Ascending aorta (tissue), 2 donors: Measurements from ENCODE around the gene AHNAK. TPM values are rescaled to one million over a fixed set of nuclear protein-coding genes. Genes with fewer than 3 reads are reported as not detected.

Source experiments
- DNase-seq, 2 donors: peaks; one replicate each; pipeline ENCODE4 v3.0.0-alpha.2; 2019; ENCODE audit warnings: low spot score in 2 of 2
- H3K27ac ChIP-seq, 2 donors: fragments of 200-600 bp; sonication (generic); one replicate each; pipeline ENCODE4 v1.5.1; 2016 to 2017; ENCODE audit warnings: mild to moderate bottlenecking in 1 of 2
- H3K27me3 ChIP-seq: fragments of 200-600 bp; sonication (generic); one replicate; pipeline ENCODE4 v1.5.1; 2017
- H3K36me3 ChIP-seq, 2 donors: fragments of 200-600 bp; sonication (generic); one replicate each; pipeline ENCODE4 v1.5.1; 2016
- H3K4me1 ChIP-seq, 2 donors: fragments of 200-600 bp; sonication (generic); one replicate each; pipeline ENCODE4 v1.5.1; 2016 to 2017; ENCODE audit warnings: mild to moderate bottlenecking in 1 of 2
- H3K4me3 ChIP-seq, 2 donors: fragments of 200-600 bp; sonication (generic); one replicate each; pipeline ENCODE4 v1.5.1; 2016 to 2017; ENCODE audit warnings: mild to moderate bottlenecking in 1 of 2
- H3K9me3 ChIP-seq, 2 donors: fragments of 200-600 bp; sonication (generic); one replicate each; pipeline ENCODE4 v1.5.1; 2016
- CTCF ChIP-seq, 3 experiments: fragments of 200-600 bp in 2 of 3; fragments of 450-650 bp in 1 of 3; sonication (generic) in 2 of 3; IDR thresholded peaks; one replicate each; pipeline ENCODE4 v1.5.1; 2016 to 2019; ENCODE audit warnings: antibody characterized with exemption in 3 of 3, mild to moderate bottlenecking in 1 of 3, moderate library complexity in 1 of 3
- intact Hi-C: fragments of 100-400 bp; cut with DNase I; formaldehyde crosslinking; loops from one replicate; pipeline ENCODE4 v1.15.1; 2023
- total RNA-seq: library from RNA; depleted of rRNA; stranded (reverse); fragments of >200 nt; gene quantifications from one replicate; pipeline ENCODE4 v1.1.0, GENCODE V29; 2016

AHNAK gene
- total RNA-seq, 1 donor from 2014 or later = 718 TPM

DNA sequence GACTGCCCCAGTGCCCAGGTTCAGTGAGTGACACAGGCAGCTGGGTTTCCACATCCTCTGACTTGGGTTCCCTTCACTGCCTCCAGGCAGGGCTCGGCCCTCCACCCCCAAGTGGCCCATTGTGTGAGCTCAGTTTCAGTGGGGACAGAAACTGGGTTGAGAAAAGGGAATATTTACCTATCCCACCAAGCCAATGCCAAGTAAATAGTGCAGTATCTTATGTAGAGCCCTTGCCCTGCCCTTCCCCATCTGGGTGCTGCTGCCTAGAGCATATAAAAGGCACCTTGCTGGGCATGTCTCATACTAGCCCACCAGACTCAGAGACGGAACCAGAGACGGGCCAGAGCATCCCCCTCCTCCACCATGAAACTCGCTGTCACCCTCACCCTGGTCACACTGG, 127.9 kb downstream of the AHNAK start, which contains the start of gene SCGB1A1:
TSS of gene SCGB1A1 (plus strand) at position 301 of the 400 bp plus-strand sequence. CDS start at position 364, 63 bp downstream.
- Histone ChIP-seq H3K4me3 (no peak within 1 kb of the TSS), H3K27me3 (no peaks in the 10 kb centered on the region), H3K27ac (peak within 1 kb of the TSS in 1 of 2 donors; percentile 2), H3K4me1 (peaks cover 0 to 2% of the 10 kb centered on the region in 2 donors), H3K9me3 (no peaks in the 10 kb centered on the region), H3K36me3 (no peaks in the 10 kb centered on the region)
- intact Hi-C loops = no loop called here
- TF ChIP-seq CTCF (IDR thresholded peaks at IDR 0.05) = no peak
- DNase-seq = no peak

GRCh38 chr11:62418136-62418535, 128.5 kb downstream of the AHNAK start:
- Histone ChIP-seq H3K36me3 (no peaks in the 10 kb centered on the region), H3K9me3 (no peaks in the 10 kb centered on the region), H3K4me1 (peaks cover 0 to 2% of the 10 kb centered on the region in 2 donors), H3K4me3 (no peak overlapping the region), H3K27ac (no peak overlapping the region), H3K27me3 (no peaks in the 10 kb centered on the region)
- intact Hi-C loops = no loop called here
- no peak for TF ChIP-seq CTCF (IDR thresholded peaks at IDR 0.05)
- DNase-seq = no peak

DNA sequence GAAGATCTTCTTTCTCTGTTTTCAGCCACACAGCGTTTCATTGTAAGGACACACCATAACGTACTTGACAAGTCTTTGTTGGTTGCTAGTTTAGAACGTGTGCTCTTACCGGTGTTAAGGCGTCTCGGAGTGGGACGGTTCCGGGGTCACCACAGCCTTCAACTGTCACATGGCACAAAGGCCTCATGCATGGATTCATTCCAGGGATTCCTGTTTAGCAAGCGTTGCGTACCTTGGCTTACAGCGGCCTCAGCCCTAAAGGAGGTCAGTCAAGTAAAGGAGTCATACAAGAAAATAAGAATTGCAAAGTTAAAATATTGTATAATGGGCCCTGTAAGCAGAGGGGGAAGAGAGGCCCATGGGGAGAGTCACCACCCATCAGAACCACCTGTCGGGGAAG, 130.0 kb downstream of the AHNAK start:
- Histone ChIP-seq H3K9me3 (no peaks in the 10 kb centered on the region), H3K27ac (no peak overlapping the region), H3K27me3 (no peaks in the 10 kb centered on the region), H3K4me1 (peaks cover 0 to 2% of the 10 kb centered on the region in 2 donors), H3K36me3 (no peaks in the 10 kb centered on the region), H3K4me3 (no peak overlapping the region)
- intact Hi-C loops = loop anchor here (2.0 kb wide), 1 partner anchor 36 kb away; no protein-coding TSS in a partner anchor
- no peak for TF ChIP-seq CTCF (IDR thresholded peaks at IDR 0.05)
- no peak for DNase-seq

DNA sequence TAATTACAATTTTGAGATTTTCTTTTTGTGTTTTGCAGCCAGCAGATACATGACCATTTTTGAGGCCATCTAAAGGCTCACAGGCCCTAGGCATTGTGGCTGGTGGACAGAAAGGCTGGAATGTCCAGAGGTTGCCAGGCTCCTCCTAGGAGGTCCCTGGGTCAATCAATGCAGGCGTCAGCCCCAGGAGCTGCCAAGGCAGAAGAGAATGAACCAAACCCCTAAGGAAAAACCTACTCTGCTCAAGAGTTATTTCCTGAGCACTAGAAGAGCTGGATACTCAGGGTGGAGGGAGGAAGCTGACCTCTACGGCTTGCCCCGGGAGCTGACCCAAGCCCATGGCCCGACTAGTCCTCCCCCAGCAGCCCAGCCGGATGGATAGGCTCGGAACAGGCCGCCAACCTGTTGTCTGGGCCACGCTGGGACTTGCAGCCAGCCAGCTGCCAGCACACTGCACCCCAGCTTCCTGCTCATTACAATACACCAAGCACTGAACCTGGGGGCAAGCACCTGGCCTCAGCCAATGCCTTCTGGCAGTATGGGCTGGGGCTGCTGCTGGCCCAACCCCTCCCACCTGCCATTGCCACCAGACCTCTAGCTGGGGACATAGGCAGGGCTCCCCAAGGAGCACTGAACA, 133.4 kb downstream of the AHNAK start:
- intact Hi-C loops = no loop called here
- H3K27me3 ChIP-seq = no peaks in the 10 kb centered on the region
- no peaks in the 10 kb centered on the region for H3K36me3 ChIP-seq
- H3K4me1 ChIP-seq = no peaks in the 10 kb centered on the region
- no peak for TF ChIP-seq CTCF (IDR thresholded peaks at IDR 0.05)
- no peak overlapping the region for H3K27ac ChIP-seq
- no peak for DNase-seq
- no peak overlapping the region for H3K4me3 ChIP-seq
- no peaks in the 10 kb centered on the region for H3K9me3 ChIP-seq

DNA sequence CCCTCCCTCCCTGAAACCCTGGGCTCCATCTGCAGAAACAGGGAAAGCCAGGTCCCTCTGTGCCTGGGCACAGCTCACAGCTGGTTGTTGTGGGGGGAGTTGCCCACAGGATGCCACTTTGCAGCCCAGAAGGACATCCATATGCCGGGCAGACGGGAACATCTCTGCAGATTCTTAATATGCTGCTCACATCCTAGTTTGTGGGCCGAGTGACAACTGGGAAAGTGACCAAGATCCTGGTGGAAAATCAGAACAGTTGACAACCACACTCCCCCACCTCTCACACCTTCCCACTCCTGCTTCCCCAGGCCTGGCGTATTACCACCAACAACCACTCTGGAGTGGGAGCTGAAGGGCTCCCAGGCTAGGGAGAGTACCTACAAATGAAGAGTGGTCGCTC, 135.1 kb downstream of the AHNAK start:
- no peaks in the 10 kb centered on the region for H3K27me3 ChIP-seq
- no peak overlapping the region for H3K4me3 ChIP-seq
- no peaks in the 10 kb centered on the region for H3K36me3 ChIP-seq
- TF ChIP-seq CTCF (IDR thresholded peaks at IDR 0.05) = no peak
- H3K9me3 ChIP-seq = no peaks in the 10 kb centered on the region
- intact Hi-C loops = no loop called here
- no peaks in the 10 kb centered on the region for H3K4me1 ChIP-seq
- no peak overlapping the region for H3K27ac ChIP-seq
- no peak for DNase-seq
